Limb (tissue), 2 donors: ENCODE data around the gene FAP.

Experiments used
- DNase-seq, 2 donors: peaks; one replicate each; pipeline ENCODE4 v3.0.0-alpha.2; 2016; ENCODE audit errors: extremely low spot score in 2 of 2

The FAP gene

GRCh38 chr2:162243715-162244114 lies 470 bp upstream of the FAP start:
- no peak for DNase-seq

- DNase-seq, result no peak
Observed at GRCh38 chr2:162242586-162243280, 512 bp downstream of the FAP start.

GRCh38 chr2:162241571-162241970 lies 1.7 kb downstream of the FAP start:
- DNase-seq, result no peak

GRCh38 chr2:162234620-162235462 lies 8.4 kb downstream of the FAP start:
- DNase-seq, result no peak

- DNase-seq, result no peak
Observed at GRCh38 chr2:162233197-162233596, 10.0 kb downstream of the FAP start.

- DNase-seq, result no peak
Observed at GRCh38 chr2:162232671-162233070, 10.6 kb downstream of the FAP start.

GRCh38 chr2:162232027-162232426 lies 11.2 kb downstream of the FAP start:
- DNase-seq, result no peak

GRCh38 chr2:162230761-162231160 lies 12.5 kb downstream of the FAP start:
- no peak for DNase-seq

- no peak for DNase-seq
Observed at GRCh38 chr2:162226836-162227235, 16.4 kb downstream of the FAP start.

- DNase-seq, result peak in 1 of 2 donors; percentile 53
Observed at GRCh38 chr2:162221064-162221463, 22.2 kb downstream of the FAP start.

- peak in 1 of 2 donors; percentile 60 for DNase-seq
Observed at GRCh38 chr2:162220368-162220767, 22.9 kb downstream of the FAP start.

- DNase-seq, result no peak
Observed at GRCh38 chr2:162219426-162219825, 23.8 kb downstream of the FAP start.

- peak in 1 of 2 donors; percentile 52 for DNase-seq
Observed at GRCh38 chr2:162217598-162217997, 25.6 kb downstream of the FAP start.

- DNase-seq, result no peak
Observed at GRCh38 chr2:162215162-162215561, 28.1 kb downstream of the FAP start.

- DNase-seq, result no peak
Observed at GRCh38 chr2:162212366-162212765, 30.9 kb downstream of the FAP start.

GRCh38 chr2:162211732-162212131 lies 31.5 kb downstream of the FAP start:
- no peak for DNase-seq

GRCh38 chr2:162210385-162210784 lies 32.9 kb downstream of the FAP start:
- no peak for DNase-seq

GRCh38 chr2:162202203-162202602 lies 41.0 kb downstream of the FAP start:
- no peak for DNase-seq

GRCh38 chr2:162200636-162201035 lies 42.6 kb downstream of the FAP start:
- no peak for DNase-seq

- DNase-seq, result no peak
Observed at GRCh38 chr2:162199913-162200312, 43.3 kb downstream of the FAP start.

GRCh38 chr2:162198239-162198638 lies 45.0 kb downstream of the FAP start:
- no peak for DNase-seq

- no peak for DNase-seq
Observed at GRCh38 chr2:162197069-162197825, 46.0 kb downstream of the FAP start.
